Neural cell (in vitro differentiated cells): ENCODE results near the gene HIVEP3.

ENCODE experiments used
- EP300 ChIP-seq: fragments of 450-650 bp; conservative IDR thresholded peaks from 2 replicates; pipeline ENCODE4 v1.6.1; 2014; ENCODE audit warnings: antibody characterized with exemption, mild to moderate bottlenecking, moderate library complexity; ENCODE audit not compliant: poor library complexity, severe bottlenecking
- TF ChIP-seq, protein P1 (sequence below): fragments of 450-650 bp; IDR thresholded peaks from 2 replicates; pipeline ENCODE4 v1.5.1; 2014; ENCODE audit warnings: antibody characterized with exemption, mild to moderate bottlenecking, moderate library complexity; ENCODE audit not compliant: poor library complexity, severe bottlenecking

DNA sequence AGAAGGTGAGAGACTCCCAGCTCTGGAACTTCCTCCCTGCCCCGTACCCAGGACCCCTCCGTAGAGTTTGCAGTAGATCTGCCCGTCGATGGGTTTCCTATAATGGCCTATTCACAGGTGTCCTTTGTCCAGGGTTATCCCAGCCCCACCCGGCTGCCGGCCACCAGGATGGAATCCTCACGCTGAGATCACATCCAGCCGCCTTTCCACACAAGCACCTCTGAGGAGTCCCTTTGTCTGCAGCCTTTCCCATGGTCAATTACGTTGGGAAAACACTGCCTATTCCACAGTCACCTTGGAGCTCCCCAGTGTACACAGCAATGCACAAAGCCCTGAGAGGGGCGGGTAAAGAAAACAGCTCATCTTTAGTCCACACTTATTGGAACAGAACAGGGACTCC, 244.2 kb downstream of the HIVEP3 start:
- TF ChIP-seq, protein P1, sequence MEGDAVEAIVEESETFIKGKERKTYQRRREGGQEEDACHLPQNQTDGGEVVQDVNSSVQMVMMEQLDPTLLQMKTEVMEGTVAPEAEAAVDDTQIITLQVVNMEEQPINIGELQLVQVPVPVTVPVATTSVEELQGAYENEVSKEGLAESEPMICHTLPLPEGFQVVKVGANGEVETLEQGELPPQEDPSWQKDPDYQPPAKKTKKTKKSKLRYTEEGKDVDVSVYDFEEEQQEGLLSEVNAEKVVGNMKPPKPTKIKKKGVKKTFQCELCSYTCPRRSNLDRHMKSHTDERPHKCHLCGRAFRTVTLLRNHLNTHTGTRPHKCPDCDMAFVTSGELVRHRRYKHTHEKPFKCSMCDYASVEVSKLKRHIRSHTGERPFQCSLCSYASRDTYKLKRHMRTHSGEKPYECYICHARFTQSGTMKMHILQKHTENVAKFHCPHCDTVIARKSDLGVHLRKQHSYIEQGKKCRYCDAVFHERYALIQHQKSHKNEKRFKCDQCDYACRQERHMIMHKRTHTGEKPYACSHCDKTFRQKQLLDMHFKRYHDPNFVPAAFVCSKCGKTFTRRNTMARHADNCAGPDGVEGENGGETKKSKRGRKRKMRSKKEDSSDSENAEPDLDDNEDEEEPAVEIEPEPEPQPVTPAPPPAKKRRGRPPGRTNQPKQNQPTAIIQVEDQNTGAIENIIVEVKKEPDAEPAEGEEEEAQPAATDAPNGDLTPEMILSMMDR = no peak
- no peak for TF ChIP-seq EP300
